HG03378 (cell line): ENCODE data around the gene HRH3.

ENCODE experiments used
- ATAC-seq: cut with Tn5 transposase; IDR thresholded peaks from one replicate; pipeline ENCODE4 v1.9.1; 2021; ENCODE audit warnings: mild to moderate bottlenecking, moderate library complexity; ENCODE audit not compliant: unreplicated experiment

The HRH3 gene

GRCh38 chr20:62230696-62231095, 10.6 kb upstream of the HRH3 start:
- no peak for ATAC-seq

GRCh38 chr20:62230276-62230675, 10.2 kb upstream of the HRH3 start:
- ATAC-seq = no peak

- no peak for ATAC-seq
These were observed 9.6 kb upstream of the HRH3 start for GRCh38 chr20:62229667-62230066.

GRCh38 chr20:62228982-62229545, 9.0 kb upstream of the HRH3 start:
- ATAC-seq = no peak

DNA sequence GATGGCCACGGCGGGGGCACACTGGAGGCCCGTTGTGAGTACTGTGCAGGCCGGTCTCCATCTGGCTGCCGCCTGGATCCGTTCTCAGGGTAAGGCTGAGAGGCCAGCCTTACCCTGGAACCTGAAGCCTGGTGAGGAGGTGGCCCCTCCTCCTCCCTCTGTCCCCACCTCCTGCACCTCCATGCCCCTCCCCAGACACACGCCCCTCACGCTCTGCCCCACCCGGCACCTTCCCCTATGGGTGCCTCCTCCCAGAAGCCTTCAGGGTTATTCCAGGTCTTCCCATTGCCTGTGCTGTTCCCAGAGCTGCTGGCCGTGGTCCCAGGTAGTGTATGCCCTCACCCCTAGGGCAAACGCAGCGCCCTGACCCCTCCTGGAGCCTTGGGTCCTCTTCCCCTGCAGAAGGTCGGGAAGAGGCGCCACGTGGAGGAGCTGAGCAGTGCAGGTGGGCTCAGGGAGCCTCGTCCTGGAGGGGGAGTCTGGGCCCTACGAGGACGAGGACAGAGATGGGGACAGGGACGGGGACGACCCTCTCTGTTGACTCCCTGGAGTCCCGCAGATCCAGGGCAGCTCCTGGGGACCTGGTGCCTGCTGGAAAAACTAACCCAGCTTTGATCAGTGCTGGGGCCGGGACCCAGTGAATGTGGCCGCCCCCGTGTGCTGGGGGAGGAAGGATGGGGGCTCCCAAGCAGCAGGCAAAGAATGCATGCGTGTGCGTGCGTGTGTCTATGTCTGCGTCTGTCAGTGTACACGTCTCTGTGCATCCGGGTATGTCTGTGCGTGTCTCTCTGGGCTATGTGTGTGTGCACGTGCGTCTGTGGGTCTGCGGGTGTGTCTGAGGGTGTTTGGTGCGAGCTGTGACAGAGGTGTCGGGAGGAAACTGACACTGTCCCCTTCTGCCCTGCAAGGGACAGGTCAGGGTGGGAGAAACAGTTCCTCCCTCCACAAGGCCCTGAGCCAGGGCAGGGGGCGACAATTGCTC, 8.2 kb upstream of the HRH3 start:
- no peak for ATAC-seq

- no peak for ATAC-seq
These were observed 7.5 kb upstream of the HRH3 start for GRCh38 chr20:62227591-62227976.

DNA sequence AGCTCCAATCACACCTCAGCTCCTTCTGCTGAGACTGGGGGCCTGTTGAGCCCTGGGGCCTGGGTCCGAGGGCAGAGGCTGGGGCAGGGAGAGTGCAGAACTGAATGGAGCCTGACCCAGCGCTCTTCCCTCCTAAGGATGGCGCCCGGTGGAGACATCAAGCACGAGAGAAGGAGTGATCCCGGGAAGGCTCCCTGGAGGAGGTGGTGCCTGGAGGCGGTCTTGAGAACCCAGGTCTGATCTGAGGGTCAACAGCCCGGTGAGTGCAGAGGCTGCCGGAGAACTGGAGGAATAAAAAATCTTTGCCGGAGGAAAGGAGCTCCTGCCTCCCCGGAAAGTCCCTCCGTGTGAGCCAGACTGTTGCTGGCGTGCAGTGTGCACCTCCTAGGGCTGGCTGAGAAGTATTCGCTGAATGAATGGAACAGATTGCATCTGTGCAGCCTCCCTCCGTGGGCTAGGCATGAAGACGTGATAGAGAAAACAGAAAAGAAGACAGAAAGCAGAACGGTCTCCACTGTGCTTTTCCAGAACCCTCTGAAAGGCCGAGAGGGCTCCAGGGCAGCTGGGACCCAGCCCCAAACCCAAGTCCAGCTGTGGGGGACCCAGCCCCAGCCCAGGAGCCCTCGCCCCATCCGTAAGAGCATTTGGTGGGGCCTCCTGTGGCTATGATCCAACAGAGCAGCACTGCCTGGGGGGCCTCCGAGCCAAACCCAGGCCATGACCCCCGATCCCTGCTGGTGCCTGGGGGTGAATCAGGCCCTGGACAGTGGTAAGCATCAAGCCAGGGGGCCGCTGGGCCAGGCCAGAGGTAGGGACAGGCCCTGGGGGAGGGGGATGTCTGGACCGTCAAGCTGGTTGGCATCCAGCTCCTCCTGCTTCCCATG, 6.9 kb upstream of the HRH3 start:
- ATAC-seq = no peak

DNA sequence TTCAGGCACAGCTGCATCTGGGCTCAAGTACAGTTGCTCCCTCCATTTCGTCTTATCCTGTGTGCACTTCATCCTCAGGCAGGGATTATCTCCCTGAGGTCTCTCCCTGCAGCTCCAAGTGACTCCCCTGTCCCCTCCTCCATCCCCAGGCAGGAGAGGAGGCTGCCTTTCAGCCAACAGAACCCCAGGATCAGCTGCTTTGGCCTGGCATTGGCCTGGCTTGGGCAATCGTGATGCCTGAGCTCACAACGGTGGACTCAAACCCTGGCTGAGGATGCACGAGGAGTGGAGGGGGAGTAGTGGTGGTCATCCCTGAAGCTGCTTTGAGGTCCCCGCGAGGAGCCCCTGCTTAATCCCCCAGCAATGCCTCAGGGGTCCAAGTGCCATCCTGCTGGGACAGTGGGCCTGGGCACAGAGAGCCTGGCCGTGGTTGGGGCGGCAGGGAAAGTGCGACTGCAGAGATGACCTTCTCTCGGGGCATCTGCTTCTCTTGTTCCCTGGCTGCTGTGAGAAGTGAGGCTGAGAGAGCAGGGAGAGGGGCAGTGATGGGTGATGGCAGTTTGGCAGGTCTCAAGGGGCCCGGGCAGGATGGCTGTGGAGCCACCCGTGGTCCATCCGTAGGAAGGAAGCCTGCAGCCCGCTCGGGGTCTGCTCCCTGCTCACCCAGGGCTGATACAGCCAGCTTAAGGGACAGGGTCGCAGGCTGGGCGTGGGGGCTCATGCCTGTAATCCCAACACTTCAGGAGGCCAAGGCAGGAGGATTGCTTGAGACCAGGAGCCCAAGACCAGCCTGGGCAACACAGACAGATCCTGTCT, 6.0 kb upstream of the HRH3 start:
- no peak for ATAC-seq

GRCh38 chr20:62225026-62225425, 4.9 kb upstream of the HRH3 start:
- ATAC-seq = no peak

DNA sequence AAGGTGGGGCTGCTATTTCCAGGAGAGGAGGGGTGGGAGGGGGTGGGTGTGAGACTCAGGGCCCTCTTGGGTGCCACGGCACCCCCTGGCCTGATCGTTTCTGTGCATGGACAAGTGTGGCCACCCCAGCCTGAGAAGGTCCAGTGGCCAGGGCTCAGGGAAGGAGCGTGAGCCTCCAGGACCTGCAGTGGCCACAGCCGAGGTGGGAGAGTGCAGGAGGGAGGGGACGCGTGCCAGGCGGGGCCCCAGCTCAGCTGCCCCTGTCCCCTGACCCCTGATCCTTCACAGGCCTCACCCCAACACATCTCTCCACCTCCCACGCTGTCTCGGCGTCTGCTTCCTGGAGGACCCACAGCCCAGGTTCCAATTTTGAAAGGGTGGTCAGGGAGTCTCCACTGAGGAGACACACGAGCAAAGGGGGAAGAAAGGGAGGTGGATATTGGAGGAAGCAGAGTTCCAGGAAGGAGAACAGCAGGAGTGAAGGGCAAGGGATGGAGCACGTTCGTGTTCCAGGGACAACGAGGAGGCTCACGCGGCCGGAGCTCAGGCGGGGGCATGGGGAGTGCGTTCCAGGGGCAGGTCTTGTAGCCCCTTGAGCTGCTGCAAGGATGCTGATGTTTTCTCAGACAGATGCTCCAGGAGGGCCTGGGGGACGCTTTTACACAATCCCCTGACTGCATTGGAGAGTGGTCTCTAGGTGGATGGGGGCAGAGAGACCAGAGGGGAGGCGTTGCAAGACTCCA, 4.2 kb upstream of the HRH3 start:
- no peak for ATAC-seq

- no peak for ATAC-seq
These were observed 3.5 kb upstream of the HRH3 start for GRCh38 chr20:62223571-62223970.

- ATAC-seq = no peak
These were observed 2.9 kb upstream of the HRH3 start for GRCh38 chr20:62222972-62223371.

DNA sequence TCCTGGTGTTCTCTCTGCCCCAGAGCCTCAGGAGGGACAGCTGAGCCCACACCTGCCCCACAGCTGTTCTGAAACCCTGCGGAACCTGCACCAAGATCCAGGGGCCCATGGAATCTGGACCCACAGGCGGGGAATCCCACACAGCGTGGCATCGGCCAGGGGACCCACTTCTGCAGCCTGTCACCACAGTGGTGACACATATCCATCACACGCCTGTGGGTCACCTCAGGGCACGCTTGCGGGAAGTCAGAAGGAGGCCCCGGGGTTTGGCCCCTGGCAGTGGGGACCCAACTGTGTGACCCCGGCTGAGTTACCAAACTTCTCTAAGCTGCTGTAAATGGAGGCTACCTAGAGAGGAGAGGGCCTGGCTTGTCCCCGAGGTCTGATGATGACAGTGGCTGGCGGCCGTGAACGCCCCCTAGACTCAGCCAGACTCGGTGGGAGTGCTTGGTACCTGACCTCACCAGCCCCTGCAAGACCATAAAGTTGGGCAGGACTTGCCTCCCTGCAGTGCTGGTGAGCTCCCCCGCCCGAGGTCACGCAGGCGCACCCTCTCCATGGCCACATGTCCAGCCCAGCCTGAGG, 2.3 kb upstream of the HRH3 start:
- ATAC-seq = no peak

- ATAC-seq = no peak
These were observed 839 bp upstream of the HRH3 start for GRCh38 chr20:62220666-62221568.

DNA sequence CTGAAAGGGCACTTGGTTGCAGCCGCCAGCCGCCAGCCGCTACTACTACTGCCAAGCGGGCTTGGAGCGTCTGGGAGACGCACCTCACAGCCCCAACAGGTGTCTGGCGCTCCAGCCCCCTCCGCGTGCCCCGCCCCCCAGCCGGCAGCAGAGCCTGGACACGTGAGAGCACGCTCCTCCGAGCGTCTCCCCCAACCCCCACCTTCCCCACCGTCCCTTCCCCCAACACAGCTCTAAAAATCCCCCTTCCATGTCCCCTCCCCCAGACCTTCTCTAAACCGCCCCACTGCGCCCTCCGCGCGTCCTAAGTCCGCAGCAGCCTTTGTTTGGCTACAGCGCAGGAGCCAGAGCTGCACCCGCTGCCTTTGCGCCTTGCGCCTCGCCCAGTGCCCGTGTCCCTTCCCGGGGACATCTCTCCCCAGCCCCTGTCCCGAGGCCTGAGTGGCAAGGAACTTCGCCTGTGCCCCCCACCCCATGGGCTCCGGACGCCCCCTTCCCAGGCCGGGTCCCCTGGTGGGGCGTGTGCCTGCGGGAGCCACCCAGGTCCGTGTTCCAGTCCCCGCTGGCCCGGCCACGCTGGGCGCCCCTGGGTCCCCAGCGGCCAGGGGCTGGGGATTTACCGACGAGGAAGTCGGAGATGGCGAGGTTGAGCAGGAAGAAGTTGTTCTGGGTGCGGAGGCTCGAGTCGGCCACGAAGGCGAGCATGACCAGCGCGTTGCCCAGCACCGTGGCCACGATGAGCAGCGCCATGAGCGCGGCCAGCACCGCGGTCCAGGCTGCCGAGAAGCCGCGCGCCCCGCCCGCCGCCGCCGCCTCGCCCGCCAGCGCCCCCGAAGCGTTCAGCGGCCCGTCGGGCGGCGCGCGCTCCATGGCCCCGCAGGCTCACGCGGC, 732 bp downstream of the HRH3 start:
- ATAC-seq = no peak

GRCh38 chr20:62217913-62218773, 1.9 kb downstream of the HRH3 start:
- ATAC-seq = no peak
